ENCODE results near the gene HSPG2.
"Not testable (repeated sequence)": the region's sequence is repeated elsewhere in the genome, so short reads cannot be mapped to it uniquely, and the experiment has no call there.

The HSPG2 gene

DNA sequence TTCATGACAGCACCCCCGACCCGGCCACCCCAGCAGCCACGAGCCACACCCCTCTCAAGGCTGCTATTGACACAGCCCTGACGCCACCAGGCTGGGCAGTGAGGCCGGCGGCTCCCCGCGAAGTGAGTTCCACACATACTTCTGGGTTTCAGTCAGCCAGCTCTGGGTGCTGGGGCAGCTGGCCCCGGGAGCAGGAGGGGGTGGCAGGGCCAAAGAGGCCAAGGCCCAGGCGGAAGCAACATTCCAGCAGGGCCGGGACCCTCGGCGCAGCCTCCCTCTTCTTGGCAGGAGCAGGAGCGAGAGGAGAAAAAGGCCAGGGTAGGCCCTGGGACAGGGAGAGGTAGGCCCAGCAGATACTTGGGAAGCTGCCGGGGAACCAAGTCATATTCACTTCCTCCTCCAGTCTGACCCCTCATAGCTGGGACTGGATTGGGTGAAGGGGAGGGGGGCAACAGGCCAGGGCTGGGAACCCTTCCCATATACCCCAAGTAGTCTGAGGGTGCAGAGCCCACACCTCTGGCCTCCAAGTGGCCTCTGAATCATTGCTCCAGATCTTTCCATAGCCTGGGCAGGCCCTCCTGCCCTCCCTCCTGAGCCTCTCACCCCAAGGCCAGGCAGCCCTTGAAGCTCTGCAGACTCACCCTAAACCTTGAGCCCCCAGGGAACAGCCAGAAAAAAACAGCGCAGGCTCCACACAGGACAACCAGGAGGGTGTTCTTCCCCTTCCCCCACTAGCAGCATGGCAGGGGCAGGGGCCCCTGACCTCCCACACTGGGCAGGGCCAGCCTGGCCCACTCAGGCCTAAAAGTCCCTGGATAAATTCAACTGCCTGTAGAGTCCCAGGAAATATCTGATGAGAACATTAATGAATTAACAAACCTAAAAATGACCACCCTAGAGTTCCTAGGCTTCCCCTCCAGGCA is 5.7 kb downstream of the HSPG2 start:
- DNase-seq: no peak

GRCh38 chr1:21930629-21931170 is 6.4 kb downstream of the HSPG2 start:
- DNase-seq: no peak

DNA sequence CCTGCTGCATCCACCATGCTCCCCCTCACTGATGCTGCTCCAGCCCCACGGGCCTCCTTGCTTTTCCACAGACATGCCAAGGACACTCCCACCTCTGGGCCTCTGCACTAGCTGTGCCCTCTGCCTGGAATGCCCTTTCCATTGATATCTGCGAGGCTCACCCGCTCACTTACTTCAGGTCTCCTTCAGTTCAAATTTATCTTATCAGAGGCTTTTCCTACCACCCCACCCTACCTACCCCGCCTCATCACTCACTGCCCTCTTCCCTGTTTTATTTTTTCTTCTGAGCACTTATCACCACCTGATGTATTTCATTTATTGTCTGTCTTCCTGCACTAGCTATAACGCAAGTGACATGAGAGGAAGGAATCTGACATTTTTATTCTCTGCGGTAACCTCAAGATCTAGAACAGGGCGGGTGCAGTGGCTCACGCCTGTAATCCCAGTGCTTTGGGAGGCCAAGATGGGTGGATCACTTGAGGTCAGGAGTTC is 7.0 kb downstream of the HSPG2 start:
- DNase-seq: peak; percentile 63

DNA sequence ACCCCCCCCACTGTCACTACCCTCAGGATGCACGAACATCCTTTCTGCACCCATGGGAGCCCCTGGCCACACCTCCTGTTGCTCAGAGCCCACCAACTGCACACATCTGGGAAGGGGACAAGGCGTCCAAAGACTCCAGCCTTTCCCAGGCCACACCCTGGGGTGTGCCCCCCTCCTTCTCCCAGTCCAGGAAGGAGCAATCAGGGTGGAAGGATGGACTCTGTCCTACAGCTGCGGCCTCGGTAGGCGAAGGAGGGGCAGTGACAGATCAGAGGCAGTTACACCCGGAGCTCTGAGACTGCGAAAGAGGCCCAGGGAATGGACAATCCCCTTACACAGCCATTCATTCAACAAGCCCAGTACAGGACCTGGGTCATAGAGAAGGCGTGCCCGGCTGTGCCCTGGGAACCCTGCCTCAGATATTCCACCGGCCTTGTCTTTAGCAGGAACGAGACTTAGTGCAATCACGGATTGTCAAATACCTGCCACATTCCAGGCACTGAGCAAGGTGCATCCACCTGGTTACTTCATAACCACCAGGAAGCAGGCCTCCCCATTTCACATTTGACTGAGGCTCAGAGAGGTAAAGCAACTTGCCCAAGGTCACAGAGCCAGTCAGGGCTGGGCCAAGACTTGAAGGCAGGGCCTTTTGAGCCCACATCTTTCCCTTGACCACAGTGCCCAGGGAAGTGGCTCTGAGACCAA is 9.4 kb downstream of the HSPG2 start:
- DNase-seq: no peak

DNA sequence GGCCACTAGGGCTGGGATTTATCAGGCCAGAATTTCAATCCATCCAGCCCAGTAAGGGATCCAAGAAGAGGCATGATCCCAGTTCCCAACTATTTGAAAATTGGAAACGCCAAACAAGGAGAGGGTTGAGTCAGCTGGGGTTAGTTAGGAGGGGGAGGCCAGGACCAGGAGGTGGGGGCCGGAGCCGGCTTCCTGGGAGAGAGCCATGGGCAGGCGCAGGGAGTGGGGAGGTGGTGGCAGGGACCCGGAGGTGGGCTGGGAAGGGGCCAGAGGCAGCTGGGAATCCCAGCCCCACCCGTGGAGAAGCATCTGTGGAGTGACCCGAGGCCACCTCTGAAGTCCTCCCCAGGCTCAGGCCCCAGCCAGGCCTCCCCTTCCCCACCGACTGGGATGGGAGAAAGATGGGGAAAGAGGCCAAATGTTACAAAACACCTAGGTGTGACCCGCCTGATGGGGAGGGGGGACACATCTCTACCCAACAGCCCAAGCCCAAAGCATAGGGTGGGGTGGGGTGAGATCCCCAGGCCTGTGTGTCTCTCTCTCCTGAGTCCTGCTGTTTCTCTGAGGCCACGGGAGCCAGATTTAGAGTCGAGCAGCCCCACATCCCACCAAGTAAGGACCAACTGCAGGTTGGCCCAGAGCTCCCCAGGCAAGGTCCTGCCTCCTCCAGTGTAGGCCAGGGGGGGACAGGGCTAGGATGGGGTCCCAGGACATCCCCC is 10.1 kb downstream of the HSPG2 start:
- DNase-seq: no peak

DNA sequence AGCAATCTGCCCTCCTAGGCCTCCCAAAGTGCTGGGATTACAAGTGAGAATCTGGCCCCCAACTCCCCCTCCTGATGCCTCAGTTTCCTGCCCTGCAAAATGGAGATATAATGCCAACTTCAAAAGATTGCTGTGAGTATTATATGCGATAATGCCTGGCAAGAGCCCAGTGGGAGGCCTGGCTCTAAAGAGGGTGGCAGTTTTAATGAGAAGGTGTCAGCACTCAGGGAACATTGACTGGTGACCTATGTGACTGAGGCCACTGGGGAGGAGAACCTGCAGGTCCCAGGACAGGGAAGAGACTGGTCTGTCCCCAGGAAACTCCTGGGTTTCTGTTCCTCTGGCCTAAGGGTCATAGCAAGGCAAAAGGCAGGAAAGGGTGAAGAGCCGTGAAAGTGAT is 11.0 kb downstream of the HSPG2 start:
- DNase-seq: no peak

- no peak for DNase-seq
Measured at GRCh38 chr1:21925334-21925940, 11.7 kb downstream of the HSPG2 start.

- DNase-seq: peak; percentile 58
Measured at GRCh38 chr1:21924503-21925005, 12.6 kb downstream of the HSPG2 start.

GRCh38 chr1:21922090-21923013 is 14.8 kb downstream of the HSPG2 start:
- no peak for DNase-seq

DNA sequence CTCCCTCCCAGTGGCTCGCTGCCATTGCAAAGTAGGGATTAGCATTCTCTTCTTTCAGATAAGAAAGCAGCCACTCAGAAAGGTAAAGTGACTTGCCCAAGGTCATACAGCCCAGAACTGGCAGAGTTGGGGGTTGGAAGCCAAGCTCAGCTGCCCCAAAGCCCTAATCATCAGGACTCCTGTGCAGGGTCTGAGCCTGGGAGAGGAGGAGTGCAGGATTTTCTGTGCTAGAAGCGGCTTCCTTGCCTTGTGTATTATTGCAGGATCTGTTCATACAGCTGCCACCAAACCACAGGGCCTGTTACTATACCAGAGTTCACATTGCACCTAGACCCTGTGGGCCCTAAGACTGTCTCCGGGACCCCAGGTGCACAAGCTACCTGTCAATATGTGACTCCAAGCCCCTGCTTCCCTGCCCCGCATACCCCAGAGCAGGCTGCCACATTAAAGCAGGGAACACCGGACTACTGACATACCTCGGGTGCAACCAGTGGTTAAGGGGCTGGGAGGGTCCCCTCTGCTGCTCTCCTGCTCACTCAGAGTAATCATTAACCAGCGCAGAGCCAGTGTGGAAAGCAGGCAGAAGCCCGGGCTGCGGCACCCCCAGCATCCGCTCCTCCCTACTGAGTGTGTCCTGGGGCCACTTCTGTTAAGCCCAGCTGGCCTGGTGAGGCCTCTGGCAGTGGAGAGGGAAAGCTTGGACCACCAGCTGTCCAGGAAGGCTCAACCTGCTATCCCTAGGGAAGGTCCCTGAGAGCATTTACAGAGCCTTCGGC is 15.8 kb downstream of the HSPG2 start:
- DNase-seq: peak; percentile 61

GRCh38 chr1:21919520-21919919 is 17.6 kb downstream of the HSPG2 start:
- no peak for DNase-seq

DNA sequence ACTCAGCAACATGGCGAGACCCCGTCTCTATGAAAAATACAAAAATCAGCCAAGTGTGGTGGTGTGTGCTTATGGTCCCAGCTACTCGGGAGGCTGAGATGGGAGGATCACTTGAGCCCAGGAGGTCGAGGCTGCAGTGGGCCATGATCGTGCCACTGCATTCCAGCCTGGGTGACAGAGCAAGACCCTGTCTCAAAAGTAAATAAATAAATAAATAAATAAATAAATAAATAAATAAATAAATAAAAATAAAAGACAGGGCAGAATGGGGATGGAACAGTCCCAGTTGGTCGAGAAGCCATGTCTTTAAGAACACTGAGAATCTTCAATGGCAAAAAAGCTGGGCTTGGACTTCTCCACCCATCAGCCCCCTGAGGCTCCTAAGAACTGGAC is 19.9 kb downstream of the HSPG2 start:
- not testable (repeated sequence) for DNase-seq

GRCh38 chr1:21916447-21917238 is 20.5 kb downstream of the HSPG2 start:
- DNase-seq: peak; percentile 95

DNA sequence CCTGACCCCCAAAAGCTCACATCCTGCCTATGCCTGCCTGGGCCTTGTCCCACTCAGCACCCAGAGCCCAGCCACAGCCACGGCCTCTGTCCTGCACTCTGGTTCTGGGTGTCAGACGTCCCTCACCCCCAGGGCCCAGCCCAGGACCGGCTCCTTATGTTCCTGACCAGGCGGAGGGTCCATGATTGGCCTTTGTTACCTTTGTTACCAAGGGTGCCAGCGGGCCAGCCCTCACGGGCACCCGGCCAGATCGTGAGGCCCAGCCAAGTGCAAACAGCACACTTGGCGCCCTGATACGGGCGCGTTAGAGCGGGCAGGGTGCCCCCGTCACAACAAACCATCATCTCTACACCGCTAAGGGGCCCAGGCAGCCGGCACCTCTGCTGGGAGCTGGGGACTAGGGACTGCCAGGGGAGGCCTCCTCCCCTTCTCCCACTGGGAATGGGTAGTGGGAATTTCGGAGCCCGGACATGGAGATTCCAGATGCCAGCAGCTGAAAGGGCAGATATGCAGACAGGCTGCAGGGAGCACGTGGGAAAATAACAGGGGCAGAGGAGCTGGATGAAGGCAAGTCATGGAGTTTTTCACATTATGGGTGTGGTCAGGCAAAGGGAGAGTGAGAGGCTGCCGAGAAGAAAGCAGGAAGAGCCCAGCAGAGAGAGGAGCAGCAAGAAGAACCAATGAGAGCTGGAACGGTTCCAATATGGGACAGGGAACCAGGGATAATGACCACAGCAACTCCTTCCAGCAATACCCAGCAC is 22.1 kb downstream of the HSPG2 start:
- DNase-seq: peak; percentile 66

DNA sequence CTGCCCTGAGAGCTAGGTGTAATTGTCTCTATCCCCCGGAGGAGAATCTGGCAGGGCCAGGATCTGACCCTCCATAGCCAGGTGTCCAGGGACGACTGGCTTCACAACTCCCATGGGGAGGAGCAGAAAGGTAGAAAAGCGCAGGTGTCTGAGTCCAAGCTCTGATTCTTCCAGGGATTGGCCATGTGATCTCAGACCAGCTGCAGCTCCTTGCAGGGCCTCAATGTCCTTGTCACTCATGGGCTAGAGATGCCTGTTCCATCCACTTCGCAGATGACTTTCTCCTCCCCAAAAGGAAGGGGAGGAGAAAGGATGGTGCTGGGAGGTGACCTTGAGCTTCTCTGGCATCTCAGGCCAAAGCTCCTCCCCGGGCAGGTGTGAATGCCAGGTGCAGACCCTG is 22.7 kb downstream of the HSPG2 start:
- DNase-seq: no peak

DNA sequence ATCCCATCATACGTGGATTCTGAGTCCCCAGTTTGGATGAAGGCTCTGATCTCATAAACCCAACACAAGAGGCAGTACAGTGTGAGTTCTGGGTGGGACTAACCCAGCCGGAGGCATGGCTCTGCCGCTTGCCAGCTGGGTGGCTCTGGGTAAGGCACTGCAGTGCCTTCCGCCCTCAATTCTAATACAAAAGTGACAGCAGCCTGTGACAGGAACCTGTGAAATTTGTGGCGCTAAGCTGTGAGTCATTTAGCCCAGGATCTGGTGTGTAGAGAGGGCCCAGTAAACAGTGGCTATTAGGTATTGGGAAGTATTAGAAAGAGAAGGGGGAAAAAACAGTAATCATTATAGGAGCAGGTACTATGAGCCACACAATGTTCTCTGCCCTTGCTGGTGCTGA is 23.3 kb downstream of the HSPG2 start:
- DNase-seq: peak; percentile 56

DNA sequence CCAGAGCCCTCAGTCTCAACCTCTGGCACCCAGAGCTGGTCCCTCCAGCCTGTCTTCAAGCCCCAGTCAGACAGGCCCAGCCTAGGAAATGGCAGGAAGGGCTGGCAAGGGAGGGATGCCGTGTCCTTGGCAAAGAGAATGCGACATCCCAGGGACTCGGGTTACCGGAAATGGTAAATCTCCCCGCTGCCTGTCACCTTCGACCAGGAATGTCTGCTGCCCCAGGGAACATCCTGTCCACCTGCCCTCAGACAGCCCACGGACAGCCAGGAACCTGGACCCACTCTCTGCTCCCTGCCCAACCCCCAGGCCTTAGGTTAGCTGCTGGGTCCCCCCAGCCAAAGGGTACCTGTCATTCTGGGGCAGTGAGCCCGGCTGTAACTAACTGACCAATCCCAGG is 23.9 kb downstream of the HSPG2 start:
- DNase-seq: no peak

DNA sequence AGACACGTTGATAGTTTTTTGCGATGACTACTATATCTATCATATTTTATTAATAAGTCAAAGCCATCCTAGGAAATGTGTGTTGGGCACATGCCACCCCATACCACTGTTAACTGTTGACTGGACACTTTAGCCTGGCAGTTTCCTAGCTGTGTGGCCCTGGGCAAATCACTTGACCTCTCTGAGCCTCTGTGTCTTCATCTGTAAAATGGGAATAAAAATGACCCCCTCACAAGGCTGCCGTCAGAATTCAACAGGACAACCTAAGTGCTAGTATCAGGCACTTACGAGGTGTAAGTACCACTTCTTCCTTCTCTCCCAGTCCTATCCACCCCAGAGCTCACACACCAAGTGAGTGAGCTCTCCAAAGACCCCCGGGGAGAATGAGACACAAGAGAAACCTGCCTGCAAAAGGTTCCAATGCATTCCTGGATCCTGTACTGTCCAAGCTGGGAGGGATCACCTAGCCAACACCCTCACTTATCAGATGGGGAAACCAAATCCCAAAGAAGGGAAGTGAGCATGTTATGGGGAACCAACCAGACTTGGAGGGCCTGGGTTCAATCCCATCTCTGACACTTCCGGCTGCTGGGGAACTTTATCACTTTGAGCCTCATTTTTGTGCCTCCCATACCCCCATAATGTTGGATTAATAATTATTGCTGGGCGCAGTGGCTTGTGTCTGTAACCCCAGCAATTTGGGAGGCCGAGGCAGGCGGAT is 24.9 kb downstream of the HSPG2 start:
- DNase-seq: no peak
